Hematopoietic multipotent progenitor cell (in vitro differentiated cells): ENCODE results near the gene DEPDC5. TPM values are rescaled to one million over a fixed set of nuclear protein-coding genes. Genes with fewer than 3 reads are reported as not detected.

Experiments used
- DNase-seq, 3 donors: peaks; one replicate each; pipeline ENCODE4 v3.0.0-alpha.2; 2011 to 2015; ENCODE audit warnings: low read depth in 2 of 3, low spot score in 2 of 3
- total RNA-seq: library from RNA; depleted of rRNA; stranded (reverse); fragments of >200 nt; gene quantifications from one replicate; pipeline ENCODE4 v1.2.3, GENCODE V29; 2012

DEPDC5 gene
- total RNA-seq, 1 donor = 19.7 TPM

DNA sequence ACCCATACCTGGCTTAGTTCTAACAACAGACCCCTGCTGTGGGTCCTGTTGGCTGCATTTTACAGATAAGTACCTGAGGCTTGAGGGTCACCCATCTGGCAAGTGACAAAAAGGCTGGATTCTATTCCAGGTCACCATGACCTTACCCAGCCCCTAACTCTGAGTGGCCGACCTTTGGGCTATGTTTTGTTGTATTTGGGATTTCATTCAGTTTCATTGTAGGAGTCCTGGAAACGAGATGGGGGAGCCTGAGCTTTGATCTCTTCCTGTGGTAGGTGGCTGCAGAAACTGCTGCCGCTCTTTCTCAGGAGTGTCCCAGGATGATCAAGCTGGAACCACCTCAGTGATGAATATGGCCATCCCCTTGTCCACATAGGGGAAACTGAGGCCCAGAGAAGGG is 165.9 kb downstream of the DEPDC5 start:
- no peak for DNase-seq

DNA sequence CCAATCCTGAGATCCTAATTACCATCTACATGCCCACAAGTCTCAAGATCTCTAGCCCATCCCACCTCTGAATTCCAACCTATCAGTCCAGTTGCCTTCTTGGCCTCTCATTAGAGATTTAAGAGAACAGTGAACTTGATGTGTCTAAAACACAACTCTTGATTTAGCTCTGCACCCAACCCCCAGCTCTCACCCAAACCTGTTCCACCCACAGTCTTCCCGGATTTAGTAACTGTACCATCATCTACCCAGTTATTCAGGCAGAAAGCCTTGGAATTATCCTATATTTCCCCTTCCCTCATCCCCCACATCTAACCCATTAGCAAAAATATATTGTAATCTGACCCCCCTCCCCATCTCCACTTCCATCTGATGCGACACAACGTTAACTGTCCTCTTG is 166.5 kb downstream of the DEPDC5 start:
- DNase-seq = no peak

DNA sequence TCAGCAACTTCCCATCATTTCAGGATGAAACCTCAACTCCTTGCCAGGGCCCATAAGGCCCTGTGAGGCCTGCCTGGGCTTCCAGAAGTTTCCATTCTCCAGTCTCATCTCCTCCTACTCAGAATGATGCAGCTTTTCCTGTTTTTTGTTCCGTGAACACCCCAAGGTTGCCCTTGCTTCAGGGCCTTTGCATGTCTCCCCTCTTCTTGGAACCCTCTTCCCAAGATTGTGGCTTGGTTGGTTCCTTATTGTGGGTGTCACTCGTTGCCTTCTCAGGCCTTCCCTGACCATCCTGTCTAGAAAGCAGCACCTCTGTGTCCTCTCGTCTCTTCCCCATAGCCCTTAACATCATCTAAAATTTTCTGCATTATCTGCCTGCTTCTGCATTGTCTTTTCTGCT is 167.3 kb downstream of the DEPDC5 start:
- DNase-seq = no peak

DNA sequence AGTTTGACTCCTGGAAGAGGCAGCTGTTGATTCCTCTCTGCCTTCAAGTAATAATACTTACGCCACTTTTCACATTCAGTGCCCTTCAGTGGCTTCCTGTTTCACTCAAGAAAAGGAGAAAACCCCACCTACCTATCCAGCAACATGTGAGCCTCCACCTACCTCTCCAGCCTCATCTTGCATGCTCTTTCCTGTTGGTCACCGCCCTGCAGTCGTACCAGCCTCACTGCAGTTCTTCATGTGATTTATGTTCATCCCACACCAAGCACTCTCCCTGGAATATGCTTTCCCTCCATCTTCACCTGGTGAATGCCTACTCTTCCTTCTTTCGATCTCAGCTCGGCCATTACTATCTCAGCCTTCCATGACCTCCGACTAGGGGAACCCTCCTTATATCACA is 168.7 kb downstream of the DEPDC5 start:
- DNase-seq = no peak

DNA sequence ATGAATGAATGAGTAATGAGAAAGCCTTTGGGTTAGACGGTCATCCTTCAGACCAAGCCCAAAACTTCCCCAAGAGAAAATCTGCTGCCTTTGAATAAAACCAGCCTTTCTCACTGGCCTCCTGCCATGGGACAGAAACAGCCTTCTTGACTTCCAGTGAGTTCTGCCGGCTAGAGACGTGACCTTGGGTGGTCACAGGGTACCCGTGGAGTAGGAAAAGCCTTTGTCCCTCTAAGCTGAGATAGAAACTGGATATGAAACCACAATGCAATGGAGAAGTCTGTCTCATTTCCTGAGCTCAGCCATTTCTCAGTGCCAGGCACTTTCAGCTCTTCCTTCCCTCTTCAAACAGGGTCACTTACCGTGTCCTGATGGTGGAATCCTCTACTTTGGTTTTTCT is 169.3 kb downstream of the DEPDC5 start:
- peak in 1 of 3 donors; percentile 44 for DNase-seq

DNA sequence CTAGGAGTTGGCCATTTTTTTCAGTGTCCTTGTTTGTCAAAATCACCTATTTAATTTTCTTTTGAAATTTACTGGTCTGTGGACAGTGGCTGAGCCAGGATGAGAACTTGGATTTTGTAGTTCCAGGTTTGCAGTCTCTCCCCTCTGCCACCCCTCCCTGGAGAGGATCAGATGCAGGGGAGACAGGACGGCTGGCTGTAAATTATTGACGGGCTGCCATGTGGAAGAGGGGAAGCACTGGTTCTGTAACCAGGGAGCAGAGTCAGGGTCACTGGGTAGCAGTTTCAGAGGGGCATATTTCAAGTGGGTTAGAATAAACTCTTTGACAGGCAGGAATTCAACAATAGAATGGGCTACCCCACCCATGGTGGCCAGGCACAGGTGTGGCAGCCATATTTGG is 169.9 kb downstream of the DEPDC5 start:
- no peak for DNase-seq

DNA sequence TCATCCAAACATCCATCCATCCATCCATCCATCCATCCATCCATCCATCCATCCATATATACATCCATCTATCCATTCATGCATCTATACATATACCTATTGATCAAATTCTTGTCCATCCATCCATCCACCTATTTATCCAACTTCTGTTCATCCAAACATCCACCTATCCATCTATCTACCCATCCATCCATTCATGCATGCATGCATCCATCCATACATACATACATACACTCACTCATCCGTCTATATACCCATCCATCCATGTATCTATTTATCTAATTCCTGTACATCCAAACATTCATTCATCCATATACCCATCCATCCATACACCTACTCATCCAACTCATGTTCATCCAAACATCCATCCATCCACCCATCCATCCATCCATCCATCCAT is 171.2 kb downstream of the DEPDC5 start:
- no peak for DNase-seq

DNA sequence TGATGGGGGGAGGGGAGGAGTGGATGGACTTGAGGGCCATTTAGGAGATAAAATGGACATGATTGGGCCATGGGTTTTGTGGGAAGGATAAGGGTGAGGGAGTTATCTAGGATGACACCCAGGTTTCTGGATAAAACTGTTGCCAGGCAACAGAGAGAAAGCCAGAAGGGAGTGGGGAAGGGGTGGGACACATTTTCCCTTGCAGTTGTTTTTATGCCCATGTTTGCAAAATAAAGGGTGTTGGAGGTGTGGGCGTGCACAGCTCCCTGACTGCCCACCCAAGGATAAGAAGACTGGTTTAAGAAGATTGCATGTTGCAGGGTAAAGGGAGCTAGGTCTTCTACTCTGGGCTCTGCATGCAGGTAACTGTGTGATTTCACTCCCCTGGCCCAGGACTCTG is 172.2 kb downstream of the DEPDC5 start:
- DNase-seq = no peak

DNA sequence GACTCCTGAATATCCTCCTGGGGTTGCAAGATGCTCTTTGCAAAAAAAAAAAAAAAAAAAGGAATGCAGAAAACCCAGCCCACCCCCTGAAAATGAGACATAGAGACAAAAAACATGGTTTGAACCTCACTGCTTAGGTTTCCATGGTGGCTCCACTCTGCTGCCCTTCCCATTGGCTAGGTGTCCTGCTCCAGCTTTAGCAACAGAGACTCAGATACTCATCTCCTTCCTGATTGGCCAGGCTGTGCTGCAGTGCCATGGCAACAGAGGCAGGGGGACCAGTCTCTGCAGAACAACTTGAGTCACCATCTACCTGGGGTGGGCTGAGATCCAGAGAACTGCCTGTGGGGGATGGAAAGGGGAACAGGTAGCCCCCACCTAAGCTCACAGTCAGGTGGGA is 173.2 kb downstream of the DEPDC5 start:
- peak in 1 of 3 donors; percentile 33 for DNase-seq

DNA sequence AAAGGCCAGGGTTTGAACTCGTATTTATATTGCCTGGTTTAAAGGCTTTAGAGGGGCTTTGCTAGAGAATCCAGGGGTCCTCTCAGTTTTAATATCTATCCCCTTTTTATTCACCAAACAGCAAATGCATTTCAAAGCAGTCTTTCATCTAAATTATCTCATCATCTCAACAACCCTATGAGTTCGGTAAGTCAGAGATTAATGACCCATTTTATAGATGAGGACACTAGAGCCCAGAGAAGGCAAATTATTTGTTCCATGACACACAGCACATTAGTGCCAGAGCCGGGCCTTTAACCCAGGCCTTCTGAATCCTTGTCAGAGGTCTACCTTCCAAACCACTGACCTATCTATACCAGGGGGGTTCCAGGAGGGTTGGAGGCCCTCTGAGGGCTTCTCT is 173.7 kb downstream of the DEPDC5 start:
- no peak for DNase-seq

DNA sequence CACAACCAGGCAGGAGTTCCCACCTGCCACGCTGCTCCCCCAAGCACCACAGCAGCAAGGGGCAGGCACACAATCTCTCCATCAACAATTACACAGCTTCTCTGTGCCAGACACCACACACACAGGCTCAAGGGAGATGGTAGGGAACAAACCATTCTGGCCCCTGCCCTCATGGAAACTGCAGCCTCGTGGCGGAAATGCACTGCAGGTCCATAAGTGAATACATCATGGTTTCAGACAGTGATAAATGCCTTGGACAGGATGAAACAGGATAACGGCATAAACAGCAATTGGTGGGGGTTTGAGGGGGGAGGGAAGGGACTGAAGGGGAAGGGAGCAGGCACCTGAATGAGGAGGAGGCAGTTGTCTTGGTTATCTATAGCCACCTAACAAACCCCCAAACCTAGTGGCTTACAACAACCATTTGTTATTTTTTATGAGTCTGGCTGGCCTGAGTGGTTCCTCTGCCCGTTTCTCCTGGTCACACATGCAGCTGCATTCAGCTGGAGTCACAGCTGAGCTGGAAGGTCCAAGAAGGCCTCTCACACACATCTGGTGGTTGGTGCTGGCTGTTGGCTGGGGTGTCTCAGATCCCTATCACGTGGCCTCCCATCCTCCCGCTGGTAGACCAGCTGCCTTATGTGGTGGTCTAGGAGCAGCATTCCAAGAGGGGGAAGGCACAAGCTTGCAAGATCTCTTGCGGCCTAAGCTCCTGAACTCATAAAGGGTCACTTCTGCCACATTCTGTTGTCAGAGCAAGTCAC is 175.5 kb downstream of the DEPDC5 start:
- DNase-seq = no peak

DNA sequence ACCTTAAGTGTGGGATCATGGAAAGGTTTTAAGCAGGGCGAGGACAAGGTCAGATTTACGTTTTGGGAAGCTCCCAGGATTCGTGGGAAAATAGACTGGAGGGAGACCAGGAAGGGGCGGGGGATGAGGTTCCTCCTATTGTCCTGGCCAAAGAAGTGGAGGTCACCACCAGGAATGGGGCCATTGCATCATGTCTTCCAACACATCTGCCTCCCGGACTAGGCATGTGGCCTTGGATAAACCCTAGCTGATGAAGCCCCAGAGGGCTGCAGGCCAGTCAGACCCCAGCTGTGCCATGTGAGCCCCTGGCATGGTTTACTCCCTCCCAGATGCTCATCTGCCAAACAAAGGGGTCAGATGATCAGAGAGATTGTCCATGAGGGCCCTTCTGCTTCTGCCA is 179.0 kb downstream of the DEPDC5 start:
- DNase-seq = no peak

DNA sequence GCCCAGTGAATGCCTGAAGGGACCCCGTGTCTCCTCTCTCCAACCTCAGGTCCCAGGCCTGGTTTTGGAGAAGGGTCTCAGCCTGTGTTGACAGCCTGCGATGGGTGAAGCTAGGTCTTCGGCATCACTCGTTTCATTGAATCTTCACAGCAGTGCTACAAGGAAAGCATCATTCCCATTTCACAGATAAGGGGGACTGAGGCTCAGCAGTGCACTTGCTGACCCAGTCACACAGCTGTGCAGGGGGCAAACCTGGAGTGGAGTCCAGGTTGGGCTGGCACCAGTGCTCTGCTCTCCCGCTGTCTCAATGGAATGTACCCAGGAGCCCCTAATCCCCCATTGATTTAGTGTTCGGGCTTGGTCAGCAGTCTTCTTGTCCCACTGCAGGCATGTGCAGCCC is 179.6 kb downstream of the DEPDC5 start:
- no peak for DNase-seq

DNA sequence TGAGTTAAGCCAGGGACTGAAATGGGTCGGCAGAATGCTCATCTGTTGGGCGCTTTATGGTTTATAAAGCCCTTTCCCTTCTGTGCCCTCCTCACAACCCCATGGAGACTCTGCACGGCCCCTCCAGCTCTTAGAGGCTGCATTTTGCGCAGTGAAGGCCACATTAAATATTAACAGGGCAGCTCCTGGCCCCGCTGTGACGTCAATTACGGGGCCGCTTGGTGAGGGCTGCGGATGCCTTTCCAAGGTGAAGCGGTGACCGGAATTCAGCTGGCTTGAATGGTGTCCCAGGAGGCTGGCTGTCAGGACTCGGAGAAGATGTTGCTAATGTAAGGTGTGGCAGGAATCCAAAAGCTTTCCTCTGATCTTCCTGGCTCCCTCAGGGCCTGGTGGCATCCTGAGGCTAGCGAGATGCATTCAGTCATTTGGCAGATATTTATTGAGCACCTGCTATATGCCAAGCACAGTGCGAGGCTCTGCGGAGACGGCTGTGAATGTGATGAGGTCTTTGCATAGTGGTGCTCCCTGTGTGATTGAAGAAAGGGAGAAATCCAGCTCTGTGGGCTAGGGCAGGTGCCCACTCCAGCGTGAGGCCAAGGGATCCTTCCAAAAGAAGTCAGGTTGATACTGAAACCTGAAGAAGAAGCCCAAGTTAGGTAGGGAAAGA is 180.1 kb downstream of the DEPDC5 start:
- DNase-seq = no peak

DNA sequence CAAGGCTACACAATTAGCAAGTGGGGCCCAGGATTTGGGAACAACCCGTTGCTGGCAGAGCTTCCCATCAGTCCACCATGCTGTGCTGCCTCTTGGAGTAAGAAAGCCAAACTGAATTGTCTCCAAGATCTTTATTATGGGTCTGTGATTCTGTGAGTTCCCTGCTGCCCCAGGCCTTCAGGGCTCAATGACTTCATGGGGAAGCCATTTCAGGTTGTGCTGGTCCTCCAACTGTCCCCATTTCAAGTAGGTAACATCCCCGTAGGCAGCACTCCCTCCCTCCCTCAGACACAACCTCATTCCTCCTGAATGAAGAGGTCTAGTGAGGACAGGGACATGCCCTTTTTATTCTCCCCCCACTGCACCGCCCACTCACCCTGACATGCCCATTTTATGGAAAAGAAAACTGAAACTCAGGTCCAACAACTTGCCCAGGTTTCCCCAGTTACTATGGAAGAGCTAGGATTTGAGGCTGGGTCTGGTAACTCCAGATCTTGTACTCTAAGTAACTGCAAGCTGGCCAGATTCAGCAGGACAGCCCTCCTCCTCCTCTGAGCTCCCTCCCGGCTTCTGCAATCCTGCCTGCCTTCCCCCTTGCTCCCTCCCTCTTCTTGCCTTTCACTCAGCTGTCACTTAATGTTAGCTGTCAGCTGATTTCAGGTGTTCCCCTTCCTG is 182.3 kb downstream of the DEPDC5 start:
- no peak for DNase-seq

DNA sequence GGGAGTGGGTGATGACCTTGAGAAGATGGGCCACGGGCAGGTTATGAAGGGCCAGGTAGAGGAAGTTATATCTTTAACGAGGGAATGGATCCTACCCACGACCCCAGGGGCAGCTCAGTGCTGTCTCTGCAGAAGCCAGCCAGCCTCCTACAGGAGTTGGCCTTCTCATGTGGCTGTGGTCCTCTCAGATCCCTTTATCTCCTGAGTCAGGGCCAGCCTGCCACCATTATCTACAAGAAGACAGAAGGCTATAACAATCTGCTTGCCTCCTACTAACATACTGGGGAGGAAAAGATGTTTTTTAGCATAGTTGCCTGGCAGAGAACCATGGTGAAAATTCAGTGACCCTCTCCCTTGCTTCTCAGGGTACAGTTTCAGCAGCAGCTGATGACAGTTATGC is 183.5 kb downstream of the DEPDC5 start:
- peak in 1 of 3 donors; percentile 43 for DNase-seq

DNA sequence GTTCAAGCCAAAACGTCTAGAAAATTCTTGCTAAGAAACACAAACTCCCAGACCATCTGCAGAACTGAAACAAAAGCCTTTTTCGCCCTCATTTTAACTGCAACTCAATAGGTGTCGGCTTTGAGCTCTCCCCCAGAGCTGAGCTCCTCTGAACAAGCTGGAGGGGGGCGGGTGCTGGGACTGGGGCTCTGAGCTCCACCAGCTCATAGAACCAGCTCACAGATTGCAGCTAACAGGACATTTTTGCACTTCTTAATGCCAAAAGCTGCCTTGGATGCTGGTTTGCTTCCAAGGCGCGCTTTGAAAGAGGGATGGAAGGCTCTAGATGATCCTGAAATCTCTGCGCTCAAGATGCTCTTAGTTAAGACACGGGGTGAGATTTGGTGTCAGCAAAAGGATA is 184.5 kb downstream of the DEPDC5 start:
- DNase-seq = no peak

DNA sequence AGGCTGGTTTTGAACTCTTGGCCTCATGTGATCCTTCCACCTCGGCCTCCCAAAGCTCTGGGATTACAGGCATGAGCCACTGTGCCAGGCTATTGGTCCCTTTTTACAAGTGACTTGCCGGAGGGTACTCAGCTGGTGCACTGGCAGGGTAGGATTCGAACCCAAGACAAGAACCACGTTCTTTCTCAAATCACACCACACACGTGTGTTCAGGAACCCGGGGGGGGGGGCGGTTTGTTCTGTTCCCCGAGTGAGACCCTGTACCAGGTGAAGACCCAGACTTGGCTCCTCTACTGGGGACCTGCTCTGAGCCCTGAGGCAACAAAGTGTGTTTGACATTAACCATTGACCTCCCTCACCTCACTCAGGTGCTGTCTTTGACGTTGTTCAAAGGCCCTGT is 186.7 kb downstream of the DEPDC5 start:
- DNase-seq = no peak

DNA sequence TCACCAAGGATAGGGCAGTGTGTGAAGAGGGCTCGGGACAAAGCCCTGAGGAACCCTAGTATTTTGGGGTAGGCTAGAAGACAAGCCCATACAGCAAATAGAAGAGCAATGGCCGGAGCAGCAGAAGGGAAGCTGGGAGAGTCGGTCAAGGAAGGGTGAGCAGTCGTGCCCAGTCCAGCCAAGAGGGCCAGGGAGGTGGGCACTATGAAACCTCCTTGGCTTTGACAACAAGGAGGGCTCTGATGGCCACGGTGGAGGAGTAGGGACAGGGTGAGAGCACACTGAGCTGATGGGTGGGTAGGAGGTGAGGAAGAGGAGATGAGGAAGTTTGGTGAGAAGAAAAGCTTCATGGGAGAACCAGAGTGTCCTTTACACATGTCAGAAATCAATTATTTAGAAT is 188.3 kb downstream of the DEPDC5 start:
- DNase-seq = no peak

DNA sequence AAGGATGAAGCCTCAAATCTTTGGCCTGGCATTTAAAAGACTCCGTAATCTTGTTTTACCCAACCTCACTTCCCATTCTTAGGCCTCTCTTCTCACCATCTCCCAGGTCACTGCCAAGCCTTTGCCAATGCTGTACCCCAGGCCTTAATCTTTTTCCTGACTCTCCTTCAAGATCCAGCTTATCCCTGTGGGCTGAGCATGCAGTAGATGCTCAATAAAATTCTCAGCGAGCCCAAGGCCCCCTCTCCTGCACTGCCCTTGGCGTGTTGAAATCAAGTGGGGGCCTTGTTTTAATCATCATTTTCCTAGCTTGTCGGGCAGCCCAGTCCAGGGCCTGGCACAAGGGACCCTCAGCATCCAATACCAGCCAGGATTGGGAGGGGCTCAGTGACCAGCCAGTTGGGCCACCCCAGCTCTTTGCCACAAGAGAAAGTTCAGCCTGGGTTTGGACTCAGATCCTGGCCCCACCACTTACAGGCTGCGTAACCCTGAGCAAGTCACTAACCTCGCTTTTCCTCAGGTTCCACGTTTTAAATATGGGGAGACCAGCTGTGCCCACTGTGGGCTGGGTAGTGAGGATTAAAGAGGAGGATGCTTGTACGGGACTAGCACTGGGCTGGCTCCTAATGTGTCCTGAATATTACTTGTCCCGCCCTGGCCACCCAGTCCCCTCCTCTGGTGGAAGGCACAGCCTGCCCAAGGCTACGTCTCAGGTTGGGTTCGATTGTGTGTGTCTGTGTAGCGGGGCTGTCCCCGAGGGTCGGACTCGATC is 189.6 kb downstream of the DEPDC5 start:
- no peak for DNase-seq
